Measurements from ENCODE around the gene GATB. TPM values are rescaled to one million over a fixed set of nuclear protein-coding genes. Genes with fewer than 3 reads are reported as not detected.

GATB gene
- total and polyA plus RNA-seq, 2 of the 4 experiments (the other 2 are of a cell fraction) = 18.7 to 20.3 TPM

GRCh38 chr4:151715881-151716280, 44.9 kb downstream of the GATB start:
- in situ Hi-C loops (cut with MboI; ENCODE audit: low sequenced_read_pairs) (no loop called here), intact Hi-C loops (cut with micrococcal nuclease) (no loop called here), dilution Hi-C loops (cut with HindIII; ENCODE audit: low sequenced_read_pairs, unreplicated experiment) (no loop called here)
- Histone ChIP-seq H3K4me3 (ENCODE audit: insufficient read depth, low read depth, low read length) (no peak overlapping the region), H3K27me3 (ENCODE audit: control insufficient read depth, insufficient read depth, low read length) (no peaks in the 10 kb centered on the region), H3K79me1 (ENCODE audit: low read depth in 1 of 2, low read length in 2 of 2) (no peaks in the 10 kb centered on the region), H3K18ac (ENCODE audit: low read depth, low read length) (no peak overlapping the region), H3K14ac (replicated peaks; ENCODE audit: low read depth, low read length) (no peak overlapping the region), H3K9me3 (ENCODE audit: control insufficient read depth, insufficient read depth, low read length) (no peaks in the 10 kb centered on the region), H3K4me1 (ENCODE audit: control insufficient read depth, insufficient read depth, low read length) (no peaks in the 10 kb centered on the region), H4K5ac (ENCODE audit: low read depth, low read length) (no peak overlapping the region), H3K9me1 (ENCODE audit: insufficient read depth, low read length) (peaks cover 3% of the 10 kb centered on the region; the same call in 1 of the 2 replicates), H3K4ac (ENCODE audit: low read depth, low read length) (no peak overlapping the region), H2BK20ac (ENCODE audit: low read depth, low read length) (no peak overlapping the region), H3K23ac (ENCODE audit: low read depth, low read length) (no peak overlapping the region), H2BK120ac (ENCODE audit: low read depth, low read length) (no peak overlapping the region), H2AFZ (replicated peaks; ENCODE audit: low read length, poor library complexity) (no peak overlapping the region), H4K20me1 (ENCODE audit: insufficient read depth, low read length) (no peaks in the 10 kb centered on the region), H3K27ac (ENCODE audit: insufficient read depth, low read length) (no peak overlapping the region), H3K56ac (ENCODE audit: extremely low read depth, insufficient read depth, low read length) (no peak overlapping the region), H2BK15ac (ENCODE audit: low read depth, low read length) (no peak overlapping the region), H4K91ac (ENCODE audit: insufficient read depth, low read depth, low read length) (no peak overlapping the region), H3K36me3 (ENCODE audit: control insufficient read depth, insufficient read depth, low read length) (no peaks in the 10 kb centered on the region), H2BK5ac (ENCODE audit: low read depth, low read length, poor library complexity, severe bottlenecking) (no peak overlapping the region), H3K4me2 (ENCODE audit: low read depth, low read length) (no peak overlapping the region), H3K9ac (ENCODE audit: low read depth, low read length) (no peak overlapping the region), H2AK9ac (replicated peaks; ENCODE audit: low read depth, low read length, poor library complexity) (no peak overlapping the region), H4K8ac (ENCODE audit: low read depth in 2 of 2, low read length in 2 of 2) (no peak overlapping the region), H2AK5ac (ENCODE audit: low read depth, low read length) (no peak overlapping the region)
- 60% methylated on average over 1 of the region's 3 CpGs; no CpG with 5 or more reads in 1 of the 2 experiments for WGBS, 2 experiments (ENCODE audit: extremely low coverage in 2 of 2, insufficient read length in 1 of 2)
- no TSS peak for BruUV-seq (replicated peaks)
- TF ChIP-seq MAZ (IDR thresholded peaks at IDR 0.05; ENCODE audit: borderline replicate concordance, low read depth, low read length) (no peak), POLR2A (IDR thresholded peaks at IDR 0.05; ENCODE audit: low read depth, low read length) (no peak)
- TF ChIP-seq, protein P1, sequence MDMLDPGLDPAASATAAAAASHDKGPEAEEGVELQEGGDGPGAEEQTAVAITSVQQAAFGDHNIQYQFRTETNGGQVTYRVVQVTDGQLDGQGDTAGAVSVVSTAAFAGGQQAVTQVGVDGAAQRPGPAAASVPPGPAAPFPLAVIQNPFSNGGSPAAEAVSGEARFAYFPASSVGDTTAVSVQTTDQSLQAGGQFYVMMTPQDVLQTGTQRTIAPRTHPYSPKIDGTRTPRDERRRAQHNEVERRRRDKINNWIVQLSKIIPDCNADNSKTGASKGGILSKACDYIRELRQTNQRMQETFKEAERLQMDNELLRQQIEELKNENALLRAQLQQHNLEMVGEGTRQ (IDR thresholded peaks at IDR 0.05; ENCODE audit: low read depth, low read length) = no peak
- CTCF ChIA-PET = no interaction called here
- ATAC-seq (ENCODE audit: low read depth) (no peak), DNase-seq (no peak)
- POLR2A ChIA-PET (ENCODE audit: unreplicated experiment) = no interaction called here

All from IMR-90 (cell line).